Vagina (tissue), 2 donors: Measurements from ENCODE around the gene CYP27C1.

Source experiments
- CTCF ChIP-seq, 3 experiments: fragments of 450-650 bp in 2 of 3; fragments of 200-600 bp in 1 of 3; sonication (generic) in 1 of 3; IDR thresholded peaks; one replicate each; pipeline ENCODE4 v1.5.1; 2017 to 2019; ENCODE audit warnings: antibody characterized with exemption in 3 of 3, mild to moderate bottlenecking in 2 of 3, moderate library complexity in 2 of 3
- POLR2A ChIP-seq, 2 donors: fragments of 450-650 bp; IDR thresholded peaks; one replicate each; pipeline ENCODE4 v1.6.1; 2017; ENCODE audit warnings: antibody characterized with exemption in 2 of 2, mild to moderate bottlenecking in 2 of 2, moderate library complexity in 2 of 2
- POLR2AphosphoS5 ChIP-seq, 2 donors: sonication (generic); formaldehyde crosslinking; IDR thresholded peaks; one replicate each; pipeline ENCODE4 v1.9.0; 2017; ENCODE audit warnings: antibody characterized with exemption in 2 of 2, mild to moderate bottlenecking in 2 of 2, low read depth in 1 of 2; ENCODE audit not compliant: insufficient read depth in 1 of 2

- no peak for TF ChIP-seq POLR2A (IDR thresholded peaks at IDR 0.05)
- no peak for TF ChIP-seq CTCF (IDR thresholded peaks at IDR 0.05)
- TF ChIP-seq POLR2AphosphoS5 (IDR thresholded peaks at IDR 0.05; ENCODE audit: insufficient read depth in 1 of 2, low read depth in 1 of 2) = peak in 1 of 2 donors; percentile 77
Observed at GRCh38 chr2:127173057-127173456, 47.0 kb downstream of the CYP27C1 start.
